GM12878 (cell line): ENCODE data around the gene TEKT5. TPM values are rescaled to one million over a fixed set of nuclear protein-coding genes. Genes with fewer than 3 reads are reported as not detected.

Experiments
- ATAC-seq: fragments of 200-7000 bp; cut with Tn5 transposase; 3 replicates; pipeline ENCODE4 v1.9.1; 2020; ENCODE audit warnings: mild to moderate bottlenecking, moderate library complexity
- BruUV-seq: library from RNA; stranded (reverse); fragments of 400-500 nt; replicated peaks from 2 replicates; lab custom pipeline; 2021; lab: Mats Ljungman, UMichigan
- CTCF ChIA-PET: fragments of 300-600 bp; sonication (Branson Sonifier 250); formaldehyde crosslinking; extraction: SDS; loops from one replicate; lab custom pipeline; 2021; ENCODE audit warnings: inconsistent platforms; lab: Yijun Ruan, JAX
- POLR2A ChIA-PET: fragments of 350-600 bp; formaldehyde crosslinking; extraction: SDS; loops from one replicate; lab custom pipeline; 2021; ENCODE audit warnings: inconsistent platforms; lab: Charles Lee
- RAD21 ChIA-PET: fragments of 300-600 bp; sonication (Branson Sonifier 250); formaldehyde crosslinking; loops from one replicate; lab custom pipeline; 2023; ENCODE audit warnings: antibody characterized with exemption; ENCODE audit not compliant: unreplicated experiment; lab: Charles Lee
- SMC1A ChIA-PET: fragments of 300-600 bp; sonication (Branson Sonifier 250); formaldehyde crosslinking; loops from one replicate; lab custom pipeline; 2023; ENCODE audit not compliant: unreplicated experiment, uncharacterized antibody; lab: Charles Lee
- DNase-seq: peaks from one replicate; pipeline ENCODE4 v3.0.0-alpha.2; 2011; ENCODE audit warnings: low read depth, low spot score
- FAIRE-seq: peaks from 3 replicates; lab custom pipeline; 2011; peaks lifted over from hg19 to GRCh38; lab: Jason Lieb, UNC
- H2AFZ ChIP-seq: 2 replicates; pipeline ENCODE4 v1.6.0; 2011; ENCODE audit warnings: low read depth, low read length, control low read depth; ENCODE audit not compliant: control insufficient read depth
- H3K27ac ChIP-seq: 2 replicates; pipeline ENCODE4 v1.5.1; 2011; ENCODE audit warnings: control low read depth; ENCODE audit not compliant: control insufficient read depth, insufficient read depth
- H3K27me3 ChIP-seq, 2 experiments: replicated peaks in 1 of 2; 2 replicates each; pipeline versions ENCODE4 v1.6.0 to v1.6.1; 2011; ENCODE audit warnings: low read length in 1 of 2; ENCODE audit not compliant: control insufficient read depth in 2 of 2, insufficient read depth in 2 of 2
- H3K36me3 ChIP-seq, 2 experiments: 2 replicates each; pipeline ENCODE4 v1.5.1; 2011; ENCODE audit warnings: low read length in 1 of 2; ENCODE audit not compliant: control insufficient read depth in 2 of 2, insufficient read depth in 2 of 2
- H3K4me1 ChIP-seq: 2 replicates; pipeline ENCODE4 v1.6.1; 2011; ENCODE audit warnings: mild to moderate bottlenecking, low read length, moderate library complexity, mixed read lengths; ENCODE audit not compliant: control insufficient read depth, insufficient read depth
- H3K4me2 ChIP-seq: 2 replicates; pipeline ENCODE4 v1.6.0; 2011; ENCODE audit warnings: control low read depth; ENCODE audit not compliant: control insufficient read depth, insufficient read depth
- H3K4me3 ChIP-seq: fragments of 200-600 bp; sonication (generic); 2 replicates; pipeline ENCODE4 v1.5.1; 2016
- H3K79me2 ChIP-seq: 2 replicates; pipeline ENCODE4 v1.6.0; 2011; ENCODE audit warnings: low read length; ENCODE audit not compliant: control insufficient read depth, insufficient read depth
- H3K9ac ChIP-seq: 2 replicates; pipeline ENCODE4 v1.8.0; 2011; ENCODE audit warnings: low read length, control low read depth, mixed read lengths; ENCODE audit not compliant: control insufficient read depth, insufficient read depth
- H3K9me3 ChIP-seq: replicated peaks from 3 replicates; pipeline ENCODE4 v1.5.1; 2011; ENCODE audit warnings: mild to moderate bottlenecking, low read length; ENCODE audit not compliant: control insufficient read depth, insufficient read depth
- H4K20me1 ChIP-seq: 2 replicates; pipeline ENCODE4 v1.6.0; 2011; ENCODE audit not compliant: control insufficient read depth, insufficient read depth
- NBN ChIP-seq: fragments of 450-650 bp; IDR thresholded peaks from 2 replicates; pipeline ENCODE4 v1.6.1; 2016
- SMAD1 ChIP-seq: fragments of 450-650 bp; IDR thresholded peaks from 2 replicates; pipeline ENCODE4 v1.6.1; 2018; ENCODE audit warnings: mild to moderate bottlenecking, low read depth; ENCODE audit not compliant: partially characterized antibody
- WGBS: methylation state at CpG from one replicate; pipeline ENCODE4 v1.1.6; 2016; ENCODE audit warnings: low lambda C conversion rate; ENCODE audit not compliant: insufficient replicate concordance, insufficient coverage; ENCODE audit errors: missing lambda C conversion rate; 5-methylcytosine and 5-hydroxymethylcytosine counted together
- in situ Hi-C: fragments of 300-500 bp; cut with MboI; formaldehyde crosslinking; loops from 9 replicates; pipeline ENCODE4 v1.14.3; 2018; ENCODE audit warnings: mixed read lengths
- intact Hi-C: fragments of 100-400 bp; cut with micrococcal nuclease; formaldehyde crosslinking; loops from one replicate; pipeline ENCODE4 v1.14.2; 2022; ENCODE audit not compliant: unreplicated experiment
- polyA plus RNA-seq, 11 experiments: library from polyadenylated mRNA; depleted of rRNA in 4 of 11; unstranded in 6 of 11; stranded (reverse) in 5 of 11; fragments of >200 nt; fragmentation: Nextera tagmentation in 4 of 11; fragmentation: Illumina TruSeq in 1 of 11; extraction: Ambion mirVana in 4 of 11; extraction: Trizol in 1 of 11; gene quantifications; 1 replicate in 1 of 11; 2 replicates in 10 of 11; pipeline versions ENCODE4 v1.2.1 to v1.2.3, GENCODE V29; 2011 to 2016; ENCODE audit warnings: inconsistent platforms in 2 of 11, missing spikeins in 2 of 11, low read depth in 1 of 11
- total RNA-seq, 4 experiments: library from RNA; depleted of rRNA in 3 of 4; stranded (reverse); fragments of >200 nt in 3 of 4; fragmentation: Illumina TruSeq in 1 of 4; extraction: Trizol in 1 of 4; gene quantifications; 2 replicates each; pipeline versions ENCODE4 v1.2.1 to v1.2.3, GENCODE V29; 2013 to 2021
- TF ChIP-seq, protein P1 (sequence below): fragments of 450-650 bp; IDR thresholded peaks from 2 replicates; pipeline ENCODE4 v1.6.1; 2016; ENCODE audit warnings: mild to moderate bottlenecking, moderate library complexity, borderline replicate concordance

Gene TEKT5
- total and polyA plus RNA-seq, 10 of the 15 experiments (the other 5 are each of a cell fraction or from before 2014, with no cell fraction given): 0.19 to 2.2 (median 0.68) TPM; not detected in 1

- no peak overlapping the region for H3K4me3 ChIP-seq
- no peak overlapping the region for H3K9ac ChIP-seq
- no peaks in the 10 kb centered on the region; the same call in 2 of the 3 replicates for H3K9me3 ChIP-seq
- H2AFZ ChIP-seq: no peak overlapping the region
- peaks cover 4% of the 10 kb centered on the region; the same call in 1 of the 2 replicates for H3K4me1 ChIP-seq
- no peak overlapping the region for H3K27ac ChIP-seq
- ChIA-PET POLR2A (interaction anchor here (0.6 kb wide), 1 partner anchor 18 kb away, joined by 5 read pairs; no protein-coding TSS in a partner anchor), SMC1A (interaction anchor here (0.9 kb wide), 1 partner anchor 47 kb away, joined by 4 read pairs; no protein-coding TSS in a partner anchor), RAD21 (no interaction called here), CTCF (interaction anchor here (0.6 to 1.5 kb wide), 4 partner anchors 15 to 1512 kb away, joined by 3 read pairs; no protein-coding TSS in a partner anchor)
- H3K36me3 ChIP-seq: no peaks in the 10 kb centered on the region
- WGBS: 0% methylated on average over 1 of the region's 1 CpG
- BruUV-seq: no TSS peak
- H4K20me1 ChIP-seq: no peaks in the 10 kb centered on the region
- in situ Hi-C loops: no loop called here
- H3K27me3 ChIP-seq: no peaks in the 10 kb centered on the region; a peak in 1 of 4 replicates
- no peak for TF ChIP-seq SMAD1
- TF ChIP-seq NBN: no peak
- TF ChIP-seq, protein P1, sequence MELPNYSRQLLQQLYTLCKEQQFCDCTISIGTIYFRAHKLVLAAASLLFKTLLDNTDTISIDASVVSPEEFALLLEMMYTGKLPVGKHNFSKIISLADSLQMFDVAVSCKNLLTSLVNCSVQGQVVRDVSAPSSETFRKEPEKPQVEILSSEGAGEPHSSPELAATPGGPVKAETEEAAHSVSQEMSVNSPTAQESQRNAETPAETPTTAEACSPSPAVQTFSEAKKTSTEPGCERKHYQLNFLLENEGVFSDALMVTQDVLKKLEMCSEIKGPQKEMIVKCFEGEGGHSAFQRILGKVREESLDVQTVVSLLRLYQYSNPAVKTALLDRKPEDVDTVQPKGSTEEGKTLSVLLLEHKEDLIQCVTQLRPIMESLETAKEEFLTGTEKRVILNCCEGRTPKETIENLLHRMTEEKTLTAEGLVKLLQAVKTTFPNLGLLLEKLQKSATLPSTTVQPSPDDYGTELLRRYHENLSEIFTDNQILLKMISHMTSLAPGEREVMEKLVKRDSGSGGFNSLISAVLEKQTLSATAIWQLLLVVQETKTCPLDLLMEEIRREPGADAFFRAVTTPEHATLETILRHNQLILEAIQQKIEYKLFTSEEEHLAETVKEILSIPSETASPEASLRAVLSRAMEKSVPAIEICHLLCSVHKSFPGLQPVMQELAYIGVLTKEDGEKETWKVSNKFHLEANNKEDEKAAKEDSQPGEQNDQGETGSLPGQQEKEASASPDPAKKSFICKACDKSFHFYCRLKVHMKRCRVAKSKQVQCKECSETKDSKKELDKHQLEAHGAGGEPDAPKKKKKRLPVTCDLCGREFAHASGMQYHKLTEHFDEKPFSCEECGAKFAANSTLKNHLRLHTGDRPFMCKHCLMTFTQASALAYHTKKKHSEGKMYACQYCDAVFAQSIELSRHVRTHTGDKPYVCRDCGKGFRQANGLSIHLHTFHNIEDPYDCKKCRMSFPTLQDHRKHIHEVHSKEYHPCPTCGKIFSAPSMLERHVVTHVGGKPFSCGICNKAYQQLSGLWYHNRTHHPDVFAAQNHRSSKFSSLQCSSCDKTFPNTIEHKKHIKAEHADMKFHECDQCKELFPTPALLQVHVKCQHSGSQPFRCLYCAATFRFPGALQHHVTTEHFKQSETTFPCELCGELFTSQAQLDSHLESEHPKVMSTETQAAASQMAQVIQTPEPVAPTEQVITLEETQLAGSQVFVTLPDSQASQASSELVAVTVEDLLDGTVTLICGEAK: no peak
- no peak for ATAC-seq
- FAIRE-seq: no peak
- intact Hi-C loops: no loop called here
- DNase-seq: no peak
- no peak overlapping the region for H3K4me2 ChIP-seq
- no peaks in the 10 kb centered on the region for H3K79me2 ChIP-seq
These were observed 48.5 kb downstream of the TEKT5 start for GRCh38 chr16:10646228-10646580.
